Neural progenitor cell (in vitro differentiated cells): Measurements from ENCODE around the gene GTF2IRD1.

Source experiments
- CTCF ChIP-seq: fragments of 200-600 bp; sonication (generic); IDR thresholded peaks from 2 replicates; pipeline ENCODE4 v1.5.1; 2017; ENCODE audit warnings: antibody characterized with exemption, mild to moderate bottlenecking
- EZH2 ChIP-seq: fragments of 200-600 bp; sonication (generic); IDR thresholded peaks from 2 replicates; pipeline ENCODE4 v1.6.1; 2017; ENCODE audit warnings: antibody characterized with exemption, mild to moderate bottlenecking, moderate library complexity
- EZH2phosphoT487 ChIP-seq: fragments of 200-600 bp; sonication (generic); IDR thresholded peaks from 2 replicates; pipeline ENCODE4 v1.6.1; 2017; ENCODE audit warnings: antibody characterized with exemption

GRCh38 chr7:74496272-74496671 is 42.6 kb downstream of the GTF2IRD1 start:
- no peak for TF ChIP-seq EZH2
- TF ChIP-seq CTCF = no peak
- TF ChIP-seq EZH2phosphoT487 = no peak
